GM12875 (cell line): Measurements from ENCODE around the gene RASL12.

Experiments
- H3K4me3 ChIP-seq: one replicate; pipeline ENCODE4 v1.5.1; 2011; ENCODE audit warnings: low read depth, low read length, control low read depth
- TF ChIP-seq, protein P1 (sequence below): IDR thresholded peaks from 2 replicates; pipeline ENCODE4 v1.5.1; 2011; ENCODE audit warnings: low read depth, mild to moderate bottlenecking, control low read depth, inconsistent platforms, low read length, moderate library complexity, borderline replicate concordance; ENCODE audit not compliant: insufficient read depth

The RASL12 gene

DNA sequence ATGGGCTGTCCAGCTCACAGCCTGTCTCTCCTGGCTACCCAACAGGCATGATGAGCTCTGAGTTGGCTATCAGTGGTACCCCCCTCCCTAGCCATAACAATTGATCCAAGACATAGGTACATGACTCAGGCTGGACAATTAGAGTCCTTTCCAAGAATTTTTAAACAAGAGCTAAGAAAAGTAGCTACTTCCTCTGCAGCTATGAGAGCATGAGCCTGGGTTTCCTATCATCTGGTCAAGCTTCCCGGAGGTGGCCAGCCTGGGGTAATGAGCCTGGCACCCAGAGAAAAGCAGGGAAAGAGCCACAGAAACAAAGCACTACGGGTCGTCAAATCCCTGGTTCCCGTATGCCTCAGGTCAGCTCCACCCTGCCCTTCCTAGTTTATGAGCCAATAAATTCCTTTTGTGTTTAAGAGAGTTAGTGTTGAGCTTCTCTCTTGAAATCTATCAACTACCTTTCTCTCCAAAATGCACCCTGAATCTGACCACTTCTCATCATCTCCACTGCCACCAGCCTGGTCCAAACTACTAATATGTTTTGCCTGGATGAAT is 24.9 kb downstream of the RASL12 start:
- H3K4me3 ChIP-seq: no peak overlapping the region
- TF ChIP-seq, protein P1, sequence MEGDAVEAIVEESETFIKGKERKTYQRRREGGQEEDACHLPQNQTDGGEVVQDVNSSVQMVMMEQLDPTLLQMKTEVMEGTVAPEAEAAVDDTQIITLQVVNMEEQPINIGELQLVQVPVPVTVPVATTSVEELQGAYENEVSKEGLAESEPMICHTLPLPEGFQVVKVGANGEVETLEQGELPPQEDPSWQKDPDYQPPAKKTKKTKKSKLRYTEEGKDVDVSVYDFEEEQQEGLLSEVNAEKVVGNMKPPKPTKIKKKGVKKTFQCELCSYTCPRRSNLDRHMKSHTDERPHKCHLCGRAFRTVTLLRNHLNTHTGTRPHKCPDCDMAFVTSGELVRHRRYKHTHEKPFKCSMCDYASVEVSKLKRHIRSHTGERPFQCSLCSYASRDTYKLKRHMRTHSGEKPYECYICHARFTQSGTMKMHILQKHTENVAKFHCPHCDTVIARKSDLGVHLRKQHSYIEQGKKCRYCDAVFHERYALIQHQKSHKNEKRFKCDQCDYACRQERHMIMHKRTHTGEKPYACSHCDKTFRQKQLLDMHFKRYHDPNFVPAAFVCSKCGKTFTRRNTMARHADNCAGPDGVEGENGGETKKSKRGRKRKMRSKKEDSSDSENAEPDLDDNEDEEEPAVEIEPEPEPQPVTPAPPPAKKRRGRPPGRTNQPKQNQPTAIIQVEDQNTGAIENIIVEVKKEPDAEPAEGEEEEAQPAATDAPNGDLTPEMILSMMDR: no peak

GRCh38 chr15:65041787-65042186 is 26.0 kb downstream of the RASL12 start:
- TF ChIP-seq, protein P1: no peak
- no peak overlapping the region for H3K4me3 ChIP-seq

- no peak overlapping the region for H3K4me3 ChIP-seq
- TF ChIP-seq, protein P1: no peak
Measured at GRCh38 chr15:65040461-65040860, 27.3 kb downstream of the RASL12 start.

DNA sequence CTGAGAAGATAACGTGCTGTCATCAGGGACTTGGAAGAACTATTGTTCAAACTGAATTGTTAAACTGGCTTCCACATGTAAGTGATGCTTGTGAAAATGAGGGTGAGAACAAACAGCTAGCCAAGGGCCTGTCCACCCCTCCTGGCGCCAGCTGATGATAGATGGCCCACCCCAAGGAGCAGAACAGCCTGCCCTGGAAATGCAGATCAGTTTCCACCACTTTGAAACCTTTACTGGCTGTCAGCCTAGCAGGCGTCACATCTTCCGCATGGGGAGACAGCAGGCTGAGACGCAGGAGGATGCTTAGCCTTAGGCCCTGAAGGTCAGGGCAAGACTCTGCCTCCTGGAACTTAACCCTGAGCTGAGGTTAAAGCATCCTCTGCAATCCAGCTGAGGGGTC is 29.0 kb downstream of the RASL12 start:
- no peak overlapping the region for H3K4me3 ChIP-seq
- TF ChIP-seq, protein P1: no peak

DNA sequence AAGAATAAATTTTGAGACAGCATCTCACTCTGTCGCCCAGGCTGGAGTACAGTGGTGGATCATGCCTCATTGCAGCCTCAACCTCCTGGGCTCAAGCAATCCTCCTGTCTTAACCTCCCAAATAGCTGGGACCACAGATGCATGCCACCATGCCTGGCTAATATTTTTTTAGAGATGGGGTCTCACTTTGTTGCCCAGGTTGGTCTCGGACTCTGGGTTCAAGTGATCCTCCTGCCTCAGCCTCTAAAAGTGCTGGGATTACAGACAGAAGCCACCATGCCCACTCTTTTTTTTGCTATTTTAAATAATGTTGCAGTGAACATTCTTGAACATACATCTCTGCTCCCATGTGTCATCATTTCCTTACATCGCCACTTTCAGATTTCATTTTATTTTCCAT is 29.4 kb downstream of the RASL12 start:
- TF ChIP-seq, protein P1: no peak

GRCh38 chr15:65037309-65037708 is 30.5 kb downstream of the RASL12 start:
- H3K4me3 ChIP-seq: no peak overlapping the region
- TF ChIP-seq, protein P1: no peak

More for the DNA sequence above, 29.4 kb downstream of the RASL12 start:
- no peak overlapping the region for H3K4me3 ChIP-seq

DNA sequence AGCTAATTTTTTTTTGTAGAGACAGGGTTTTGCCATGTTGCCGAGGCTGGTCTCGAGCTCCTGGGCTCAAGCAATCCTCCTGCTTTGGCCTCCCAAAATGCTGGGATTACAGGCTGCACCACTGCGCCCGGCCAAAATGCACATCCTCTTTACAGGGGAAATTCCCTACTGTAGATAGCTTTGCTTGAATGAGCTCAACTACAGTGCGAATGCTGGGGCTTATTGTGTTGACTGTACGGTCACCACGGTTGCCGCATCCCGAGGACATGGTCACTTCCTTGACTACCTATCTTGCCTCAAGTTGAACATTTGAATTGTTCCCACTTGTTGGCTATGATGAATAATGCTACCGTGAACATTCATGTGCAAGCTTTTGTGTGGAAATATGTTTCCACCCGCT is 33.1 kb downstream of the RASL12 start:
- H3K4me3 ChIP-seq: no peak overlapping the region
- TF ChIP-seq, protein P1: no peak
